Sigmoid colon (tissue), 7 donors: ENCODE measurements around the gene CHD3. TPM values are rescaled to one million over a fixed set of nuclear protein-coding genes. Genes with fewer than 3 reads are reported as not detected.

Experiments used
- DNase-seq: peaks from one replicate; pipeline ENCODE4 v3.0.0-alpha.2; 2019
- H3K27ac ChIP-seq, 4 donors: fragments of 200-600 bp; sonication (generic); one replicate each; pipeline ENCODE4 v1.5.1; 2016 to 2019; ENCODE audit warnings: mild to moderate bottlenecking in 1 of 4
- H3K27me3 ChIP-seq, 3 donors: fragments of 200-600 bp; sonication (generic); one replicate each; pipeline ENCODE4 v1.5.1; 2019; ENCODE audit warnings: mild to moderate bottlenecking in 1 of 3
- H3K36me3 ChIP-seq, 4 donors: fragments of 200-600 bp; sonication (generic); one replicate each; pipeline ENCODE4 v1.5.1; 2016 to 2019
- H3K4me1 ChIP-seq, 4 donors: fragments of 200-600 bp; sonication (generic); one replicate each; pipeline ENCODE4 v1.5.1; 2017 to 2019
- H3K4me3 ChIP-seq, 4 donors: fragments of 200-600 bp; sonication (generic); one replicate each; pipeline ENCODE4 v1.5.1; 2017 to 2019; ENCODE audit warnings: mild to moderate bottlenecking in 2 of 4, moderate library complexity in 1 of 4
- H3K9me3 ChIP-seq, 4 donors: fragments of 200-600 bp in 3 of 4; sonication (generic) in 3 of 4; one replicate each; pipeline versions ENCODE4 v1.5.1 to v1.6.1; 2013 to 2019
- EP300 ChIP-seq, 4 donors: sonication (generic); formaldehyde crosslinking; IDR thresholded peaks; one replicate each; pipeline ENCODE4 v1.6.1; 2017; ENCODE audit warnings: antibody characterized with exemption in 4 of 4
- POLR2A ChIP-seq, 2 donors: fragments of 450-650 bp; IDR thresholded peaks; one replicate each; pipeline ENCODE4 v1.6.1; 2016; ENCODE audit warnings: antibody characterized with exemption in 2 of 2, mild to moderate bottlenecking in 2 of 2, moderate library complexity in 2 of 2
- POLR2AphosphoS5 ChIP-seq, 4 donors: sonication (generic); formaldehyde crosslinking; IDR thresholded peaks; one replicate each; pipeline ENCODE4 v1.6.1; 2017; ENCODE audit warnings: antibody characterized with exemption in 4 of 4
- WGBS, 2 donors: extraction: QIAGEN DNeasy Blood & Tissue Kit; methylation state at CpG; one replicate each; pipeline ENCODE4 v1.1.7; 2013; 5-methylcytosine and 5-hydroxymethylcytosine counted together
- intact Hi-C: fragments of 100-400 bp; cut with DNase I; formaldehyde crosslinking; loops from one replicate; pipeline ENCODE4 v1.15.1; 2023
- polyA plus RNA-seq, 3 donors: library from polyadenylated mRNA; stranded (reverse); fragments of 200-250 nt; gene quantifications; one replicate each; pipeline ENCODE4 v1.2.3, GENCODE V29; 2013
- total RNA-seq, 4 donors: library from RNA; depleted of rRNA; stranded (reverse); fragments of >200 nt; gene quantifications; one replicate each; pipeline ENCODE4 v1.1.0, GENCODE V29; 2016
- TF ChIP-seq, protein P1 (sequence below), 4 experiments: fragments of 450-650 bp in 3 of 4; fragments of 200-600 bp in 1 of 4; IDR thresholded peaks; one replicate each; pipeline ENCODE4 v1.5.1; 2016 to 2019; ENCODE audit warnings: antibody characterized with exemption in 4 of 4, mild to moderate bottlenecking in 3 of 4, moderate library complexity in 2 of 4
- donor health status: healthy with polysubstance abuse.
- donor health status: Bipolar disorder and iron deficiency.
- donor health status: healthy.

The CHD3 gene
- total and polyA plus RNA-seq, 7 donors, result 33.8 to 147 (median 97.2) TPM

DNA sequence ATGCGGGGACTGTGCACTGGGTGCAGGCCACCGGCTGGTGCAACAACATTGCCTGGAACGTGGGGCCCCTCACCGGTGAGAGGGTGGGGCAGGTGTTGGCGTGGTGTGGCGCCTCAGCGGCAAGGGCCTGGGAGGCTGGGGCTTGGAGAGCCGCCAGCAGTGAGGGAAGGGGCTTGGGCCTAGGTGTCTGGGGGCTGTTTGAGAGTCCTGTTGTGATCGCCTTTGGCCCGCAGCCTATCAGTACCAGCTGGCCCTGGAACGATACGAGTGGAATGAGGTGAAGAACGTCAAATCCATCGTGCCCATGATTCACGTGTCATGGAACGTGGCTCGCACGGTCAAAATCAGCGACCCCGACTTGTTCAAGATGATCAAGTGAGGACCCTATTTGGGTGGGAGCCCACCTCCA lies 36.3 kb upstream of the CHD3 start:
- peaks cover 0 to 39% (median 33%) of the 10 kb centered on the region in 4 donors for H3K4me1 ChIP-seq
- H3K27ac ChIP-seq, result peak overlapping the region in 3 of 4 donors; percentile 4 to 64 (median 61)
- peak; percentile 76 for DNase-seq
- intact Hi-C loops, result loop anchor here (10.0 kb wide), 1 partner anchor 267 kb away; the partner anchor contains the start of gene MPDU1
- H3K4me3 ChIP-seq, result no peak overlapping the region
- no peaks in the 10 kb centered on the region for H3K27me3 ChIP-seq
- TF ChIP-seq, protein P1, sequence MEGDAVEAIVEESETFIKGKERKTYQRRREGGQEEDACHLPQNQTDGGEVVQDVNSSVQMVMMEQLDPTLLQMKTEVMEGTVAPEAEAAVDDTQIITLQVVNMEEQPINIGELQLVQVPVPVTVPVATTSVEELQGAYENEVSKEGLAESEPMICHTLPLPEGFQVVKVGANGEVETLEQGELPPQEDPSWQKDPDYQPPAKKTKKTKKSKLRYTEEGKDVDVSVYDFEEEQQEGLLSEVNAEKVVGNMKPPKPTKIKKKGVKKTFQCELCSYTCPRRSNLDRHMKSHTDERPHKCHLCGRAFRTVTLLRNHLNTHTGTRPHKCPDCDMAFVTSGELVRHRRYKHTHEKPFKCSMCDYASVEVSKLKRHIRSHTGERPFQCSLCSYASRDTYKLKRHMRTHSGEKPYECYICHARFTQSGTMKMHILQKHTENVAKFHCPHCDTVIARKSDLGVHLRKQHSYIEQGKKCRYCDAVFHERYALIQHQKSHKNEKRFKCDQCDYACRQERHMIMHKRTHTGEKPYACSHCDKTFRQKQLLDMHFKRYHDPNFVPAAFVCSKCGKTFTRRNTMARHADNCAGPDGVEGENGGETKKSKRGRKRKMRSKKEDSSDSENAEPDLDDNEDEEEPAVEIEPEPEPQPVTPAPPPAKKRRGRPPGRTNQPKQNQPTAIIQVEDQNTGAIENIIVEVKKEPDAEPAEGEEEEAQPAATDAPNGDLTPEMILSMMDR (IDR thresholded peaks at IDR 0.05), result no peak
- TF ChIP-seq POLR2A (IDR thresholded peaks at IDR 0.05), result no peak
- no peak for TF ChIP-seq POLR2AphosphoS5 (IDR thresholded peaks at IDR 0.05)
- no peak for TF ChIP-seq EP300 (IDR thresholded peaks at IDR 0.05)
- WGBS, 2 donors, result 70 to 81% methylated on average over 20 of the region's 20 CpGs
- no peaks in the 10 kb centered on the region for H3K9me3 ChIP-seq
- H3K36me3 ChIP-seq, result peaks cover 40 to 67% (median 47%) of the 10 kb centered on the region in 4 donors

DNA sequence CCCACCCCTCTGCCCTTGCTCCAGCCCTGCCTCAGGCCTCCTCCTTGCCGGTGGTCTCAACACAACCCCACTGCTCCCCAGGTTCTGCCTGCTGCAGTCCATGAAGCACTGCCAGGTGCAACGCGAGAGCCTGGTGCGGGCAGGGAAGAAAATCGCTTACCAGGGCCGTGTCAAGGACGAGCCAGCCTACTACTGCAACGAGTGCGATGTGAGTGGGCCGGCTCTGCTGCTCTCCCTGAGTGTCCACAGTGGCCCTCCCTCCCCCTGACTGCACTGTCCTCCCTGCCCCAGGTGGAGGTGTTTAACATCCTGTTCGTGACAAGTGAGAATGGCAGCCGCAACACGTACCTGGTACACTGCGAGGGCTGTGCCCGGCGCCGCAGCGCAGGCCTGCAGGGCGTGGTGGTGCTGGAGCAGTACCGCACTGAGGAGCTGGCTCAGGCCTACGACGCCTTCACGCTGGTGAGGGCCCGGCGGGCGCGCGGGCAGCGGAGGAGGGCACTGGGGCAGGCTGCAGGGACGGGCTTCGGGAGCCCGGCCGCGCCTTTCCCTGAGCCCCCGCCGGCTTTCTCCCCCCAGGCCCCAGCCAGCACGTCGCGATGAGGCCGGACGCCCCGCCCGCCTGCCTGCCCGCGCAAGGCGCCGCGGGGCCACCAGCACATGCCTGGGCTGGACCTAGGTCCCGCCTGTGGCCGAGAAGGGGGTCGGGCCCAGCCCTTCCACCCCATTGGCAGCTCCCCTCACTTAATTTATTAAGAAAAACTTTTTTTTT lies 35.5 kb upstream of the CHD3 start:
- Histone ChIP-seq H3K4me1 (peaks cover 0 to 42% (median 35%) of the 10 kb centered on the region in 4 donors), H3K27ac (peak overlapping the region in 1 of 4 donors; percentile 64), H3K36me3 (peaks cover 32 to 58% (median 40%) of the 10 kb centered on the region in 4 donors), H3K27me3 (no peaks in the 10 kb centered on the region), H3K9me3 (no peaks in the 10 kb centered on the region), H3K4me3 (no peak overlapping the region)
- no peak for TF ChIP-seq EP300 (IDR thresholded peaks at IDR 0.05)
- no peak for TF ChIP-seq POLR2A (IDR thresholded peaks at IDR 0.05)
- TF ChIP-seq, protein P1 (IDR thresholded peaks at IDR 0.05), result no peak
- intact Hi-C loops, result loop anchor here (10.0 kb wide), 1 partner anchor 268 kb away; the partner anchor contains the start of gene MPDU1
- WGBS, 2 donors, result 87 to 91% methylated on average over 51 of the region's 51 CpGs
- DNase-seq, result peak; percentile 68

DNA sequence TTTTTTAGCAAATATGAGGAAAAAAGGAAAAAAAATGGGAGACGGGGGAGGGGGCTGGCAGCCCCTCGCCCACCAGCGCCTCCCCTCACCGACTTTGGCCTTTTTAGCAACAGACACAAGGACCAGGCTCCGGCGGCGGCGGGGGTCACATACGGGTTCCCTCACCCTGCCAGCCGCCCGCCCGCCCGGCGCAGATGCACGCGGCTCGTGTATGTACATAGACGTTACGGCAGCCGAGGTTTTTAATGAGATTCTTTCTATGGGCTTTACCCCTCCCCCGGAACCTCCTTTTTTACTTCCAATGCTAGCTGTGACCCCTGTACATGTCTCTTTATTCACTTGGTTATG lies 34.9 kb upstream of the CHD3 start:
- Histone ChIP-seq H3K27ac (peak overlapping the region in 1 of 4 donors; percentile 3), H3K27me3 (no peaks in the 10 kb centered on the region), H3K9me3 (no peaks in the 10 kb centered on the region), H3K4me3 (no peak overlapping the region), H3K4me1 (peaks cover 0 to 47% (median 40%) of the 10 kb centered on the region in 4 donors), H3K36me3 (peaks cover 28 to 53% (median 35%) of the 10 kb centered on the region in 4 donors)
- intact Hi-C loops, result loop anchor here (10.0 kb wide), 1 partner anchor 269 kb away; the partner anchor contains the start of gene MPDU1
- TF ChIP-seq POLR2A (IDR thresholded peaks at IDR 0.05) (no peak), EP300 (IDR thresholded peaks at IDR 0.05) (no peak), POLR2AphosphoS5 (IDR thresholded peaks at IDR 0.05) (no peak)
- TF ChIP-seq, protein P1 (IDR thresholded peaks at IDR 0.05), result no peak
- WGBS, 2 donors, result 89 to 91% methylated on average over 21 of the region's 21 CpGs
- DNase-seq, result peak; percentile 67

DNA sequence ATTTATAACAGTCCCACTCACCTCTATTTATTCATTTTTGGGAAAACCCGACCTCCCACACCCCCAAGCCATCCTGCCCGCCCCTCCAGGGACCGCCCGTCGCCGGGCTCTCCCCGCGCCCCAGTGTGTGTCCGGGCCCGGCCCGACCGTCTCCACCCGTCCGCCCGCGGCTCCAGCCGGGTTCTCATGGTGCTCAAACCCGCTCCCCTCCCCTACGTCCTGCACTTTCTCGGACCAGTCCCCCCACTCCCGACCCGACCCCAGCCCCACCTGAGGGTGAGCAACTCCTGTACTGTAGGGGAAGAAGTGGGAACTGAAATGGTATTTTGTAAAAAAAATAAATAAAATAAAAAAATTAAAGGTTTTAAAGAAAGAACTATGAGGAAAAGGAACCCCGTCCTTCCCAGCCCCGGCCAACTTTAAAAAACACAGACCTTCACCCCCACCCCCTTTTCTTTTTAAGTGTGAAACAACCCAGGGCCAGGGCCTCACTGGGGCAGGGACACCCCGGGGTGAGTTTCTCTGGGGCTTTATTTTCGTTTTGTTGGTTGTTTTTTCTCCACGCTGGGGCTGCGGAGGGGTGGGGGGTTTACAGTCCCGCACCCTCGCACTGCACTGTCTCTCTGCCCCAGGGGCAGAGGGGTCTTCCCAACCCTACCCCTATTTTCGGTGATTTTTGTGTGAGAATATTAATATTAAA lies 34.4 kb upstream of the CHD3 start:
- TF ChIP-seq POLR2AphosphoS5 (IDR thresholded peaks at IDR 0.05) (no peak), EP300 (IDR thresholded peaks at IDR 0.05) (no peak), POLR2A (IDR thresholded peaks at IDR 0.05) (no peak)
- TF ChIP-seq, protein P1 (IDR thresholded peaks at IDR 0.05), result no peak
- intact Hi-C loops, result loop anchor here (10.0 kb wide), 1 partner anchor 269 kb away; the partner anchor contains the start of gene MPDU1
- no peaks in the 10 kb centered on the region for H3K27me3 ChIP-seq
- no peaks in the 10 kb centered on the region for H3K9me3 ChIP-seq
- whole genome bisulfite sequencing, 2 donors, result 84 to 86% methylated on average over 31 of the region's 31 CpGs
- DNase-seq, result peak; percentile 64
- peaks cover 23 to 47% (median 29%) of the 10 kb centered on the region in 4 donors for H3K36me3 ChIP-seq
- peaks cover 0 to 53% (median 46%) of the 10 kb centered on the region in 4 donors for H3K4me1 ChIP-seq
- H3K27ac ChIP-seq, result peak overlapping the region; percentile 12 to 94 (median 92)
- peak overlapping the region in 1 of 4 donors; percentile 59 for H3K4me3 ChIP-seq
